Measurements from ENCODE around the gene IQSEC1. TPM values are rescaled to one million over a fixed set of nuclear protein-coding genes. Genes with fewer than 3 reads are reported as not detected.
A peak's percentile ranks its signal among the peaks of the same experiment; 100 is the strongest.

IQSEC1 gene
- total and polyA plus RNA-seq, 9 of the 15 experiments (the other 6 are each of a cell fraction or from before 2014, with no cell fraction given) = 0.56 to 39.0 (median 6.8) TPM

- TF ChIP-seq POLR3A (IDR thresholded peaks at IDR 0.05; ENCODE audit: borderline replicate concordance, extremely low read depth, insufficient read depth, insufficient read length) (no peak), ARID4B (CRISPR knock-in tag; IDR thresholded peaks at IDR 0.05) (0 out of 2 replicates have a peak, but pooled peaks have one; percentile 29), MCM3 (IDR thresholded peaks at IDR 0.05) (no peak), NCOA2 (IDR thresholded peaks at IDR 0.05; ENCODE audit: partially characterized antibody in 2 of 2) (no peak), ZNF384 (IDR thresholded peaks at IDR 0.05; ENCODE audit: low read depth, low read length) (no peak), EHMT2 (IDR thresholded peaks at IDR 0.05) (no peak), SRSF9 (IDR thresholded peaks at IDR 0.05; ENCODE audit: borderline replicate concordance, low read depth, low read length) (no peak)
- TF ChIP-seq, protein P1, sequence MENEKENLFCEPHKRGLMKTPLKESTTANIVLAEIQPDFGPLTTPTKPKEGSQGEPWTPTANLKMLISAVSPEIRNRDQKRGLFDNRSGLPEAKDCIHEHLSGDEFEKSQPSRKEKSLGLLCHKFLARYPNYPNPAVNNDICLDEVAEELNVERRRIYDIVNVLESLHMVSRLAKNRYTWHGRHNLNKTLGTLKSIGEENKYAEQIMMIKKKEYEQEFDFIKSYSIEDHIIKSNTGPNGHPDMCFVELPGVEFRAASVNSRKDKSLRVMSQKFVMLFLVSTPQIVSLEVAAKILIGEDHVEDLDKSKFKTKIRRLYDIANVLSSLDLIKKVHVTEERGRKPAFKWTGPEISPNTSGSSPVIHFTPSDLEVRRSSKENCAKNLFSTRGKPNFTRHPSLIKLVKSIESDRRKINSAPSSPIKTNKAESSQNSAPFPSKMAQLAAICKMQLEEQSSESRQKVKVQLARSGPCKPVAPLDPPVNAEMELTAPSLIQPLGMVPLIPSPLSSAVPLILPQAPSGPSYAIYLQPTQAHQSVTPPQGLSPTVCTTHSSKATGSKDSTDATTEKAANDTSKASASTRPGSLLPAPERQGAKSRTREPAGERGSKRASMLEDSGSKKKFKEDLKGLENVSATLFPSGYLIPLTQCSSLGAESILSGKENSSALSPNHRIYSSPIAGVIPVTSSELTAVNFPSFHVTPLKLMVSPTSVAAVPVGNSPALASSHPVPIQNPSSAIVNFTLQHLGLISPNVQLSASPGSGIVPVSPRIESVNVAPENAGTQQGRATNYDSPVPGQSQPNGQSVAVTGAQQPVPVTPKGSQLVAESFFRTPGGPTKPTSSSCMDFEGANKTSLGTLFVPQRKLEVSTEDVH (IDR thresholded peaks at IDR 0.05; ENCODE audit: low read depth, partially characterized antibody) = no peak
Measured at GRCh38 chr3:13092621-13093617, 19.7 kb upstream of the IQSEC1 start (continued).
